Activated B cell treated with CpG ODN at 0.5 μM for 24 hours (primary cell): ENCODE data around the gene FGFBP2. TPM values are rescaled to one million over a fixed set of nuclear protein-coding genes. Genes with fewer than 3 reads are reported as not detected.

Experiments used
- ATAC-seq: fragments of 200-7000 bp; cut with Tn5 transposase; one replicate; pipeline ENCODE4 v1.10.0; 2021; ENCODE audit warnings: low read depth, mild to moderate bottlenecking, moderate library complexity
- CTCF ChIA-PET: fragments of 350-600 bp; sonication (Branson Sonifier 250); formaldehyde crosslinking; loops from one replicate; lab custom pipeline; 2021; ENCODE audit warnings: antibody characterized with exemption; lab: Charles Lee
- POLR2A ChIA-PET: fragments of 350-600 bp; sonication (Branson Sonifier 250); formaldehyde crosslinking; loops from one replicate; lab custom pipeline; 2021; ENCODE audit warnings: antibody characterized with exemption; lab: Charles Lee
- DNase-seq: peaks from one replicate; pipeline ENCODE4 v3.0.0; 2022
- H3K27ac Mint-ChIP-seq: one replicate; pipeline ENCODE4 v1.8.0; 2020; ENCODE audit warnings: mixed read lengths
- H3K27me3 Mint-ChIP-seq: one replicate; pipeline ENCODE4 v1.8.0; 2021; ENCODE audit warnings: mixed read lengths
- H3K36me3 Mint-ChIP-seq: one replicate; pipeline ENCODE4 v1.8.0; 2021; ENCODE audit warnings: low read depth, mixed read lengths
- H3K4me1 Mint-ChIP-seq: one replicate; pipeline ENCODE4 v1.8.0; 2021; ENCODE audit warnings: mixed read lengths
- H3K4me3 Mint-ChIP-seq: one replicate; pipeline ENCODE4 v1.8.0; 2020; ENCODE audit warnings: mild to moderate bottlenecking, mixed read lengths
- H3K9me3 Mint-ChIP-seq: one replicate; pipeline ENCODE4 v1.8.0; 2020; ENCODE audit warnings: mixed read lengths
- intact Hi-C: fragments of 100-400 bp; cut with micrococcal nuclease; formaldehyde crosslinking; loops from one replicate; pipeline ENCODE4 v1.15.1; 2024
- total RNA-seq: library from RNA; stranded (reverse); gene quantifications from 2 replicates; pipeline ENCODE4 v1.2.3, GENCODE V29; 2022
- TF ChIP-seq, protein P1 (sequence below): fragments of 200-600 bp; IDR thresholded peaks from one replicate; pipeline ENCODE4 v1.8.0; 2022; ENCODE audit warnings: antibody characterized with exemption, mild to moderate bottlenecking

Gene FGFBP2
- total RNA-seq, 1 donor from 2014 or later = 0.20 TPM

GRCh38 chr4:15912961-15913630 is 49.9 kb downstream of the FGFBP2 start:
- ChIA-PET CTCF (no interaction called here), POLR2A (no interaction called here)
- Mint-ChIP-seq H3K27me3 (peaks cover 5% of the 10 kb centered on the region), H3K4me3 (no peak overlapping the region), H3K4me1 (no peaks in the 10 kb centered on the region), H3K36me3 (no peaks in the 10 kb centered on the region), H3K27ac (no peak overlapping the region), H3K9me3 (peaks cover 5% of the 10 kb centered on the region)
- intact Hi-C loops = no loop called here
- DNase-seq (no peak), ATAC-seq (no peak)
- TF ChIP-seq, protein P1, sequence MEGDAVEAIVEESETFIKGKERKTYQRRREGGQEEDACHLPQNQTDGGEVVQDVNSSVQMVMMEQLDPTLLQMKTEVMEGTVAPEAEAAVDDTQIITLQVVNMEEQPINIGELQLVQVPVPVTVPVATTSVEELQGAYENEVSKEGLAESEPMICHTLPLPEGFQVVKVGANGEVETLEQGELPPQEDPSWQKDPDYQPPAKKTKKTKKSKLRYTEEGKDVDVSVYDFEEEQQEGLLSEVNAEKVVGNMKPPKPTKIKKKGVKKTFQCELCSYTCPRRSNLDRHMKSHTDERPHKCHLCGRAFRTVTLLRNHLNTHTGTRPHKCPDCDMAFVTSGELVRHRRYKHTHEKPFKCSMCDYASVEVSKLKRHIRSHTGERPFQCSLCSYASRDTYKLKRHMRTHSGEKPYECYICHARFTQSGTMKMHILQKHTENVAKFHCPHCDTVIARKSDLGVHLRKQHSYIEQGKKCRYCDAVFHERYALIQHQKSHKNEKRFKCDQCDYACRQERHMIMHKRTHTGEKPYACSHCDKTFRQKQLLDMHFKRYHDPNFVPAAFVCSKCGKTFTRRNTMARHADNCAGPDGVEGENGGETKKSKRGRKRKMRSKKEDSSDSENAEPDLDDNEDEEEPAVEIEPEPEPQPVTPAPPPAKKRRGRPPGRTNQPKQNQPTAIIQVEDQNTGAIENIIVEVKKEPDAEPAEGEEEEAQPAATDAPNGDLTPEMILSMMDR = no peak

GRCh38 chr4:15912236-15912635 is 50.7 kb downstream of the FGFBP2 start:
- CTCF ChIA-PET = no interaction called here
- Mint-ChIP-seq H3K9me3 (peaks cover 5% of the 10 kb centered on the region), H3K36me3 (no peaks in the 10 kb centered on the region), H3K27ac (no peak overlapping the region), H3K27me3 (peaks cover 5% of the 10 kb centered on the region), H3K4me3 (no peak overlapping the region), H3K4me1 (no peaks in the 10 kb centered on the region)
- POLR2A ChIA-PET = no interaction called here
- DNase-seq (no peak), ATAC-seq (no peak)
- TF ChIP-seq, protein P1 = no peak
- intact Hi-C loops = no loop called here

Other genes starting within 250 kb of the FGFBP2 start
- gene CD38, start 184.8 kb downstream of the FGFBP2 start, total RNA-seq = 5.0 and 5.8 TPM in 2 replicates
- not detected in 2 replicates for gene FGFBP1, start 24.4 kb downstream of the FGFBP2 start, total RNA-seq
- gene PROM1, start 120.8 kb upstream of the FGFBP2 start, total RNA-seq = not detected in 2 replicates